RPMI7951 (cell line): ENCODE results near the gene KLHL3. TPM values are rescaled to one million over a fixed set of nuclear protein-coding genes. Genes with fewer than 3 reads are reported as not detected.
A peak's percentile ranks its signal among the peaks of the same experiment; 100 is the strongest.
"Not testable (repeated sequence)": the region's sequence is repeated elsewhere in the genome, so short reads cannot be mapped to it uniquely, and the experiment has no call there.

ENCODE experiments used
- DNase-seq: peaks from one replicate; pipeline ENCODE4 v3.0.0-alpha.2; 2012; ENCODE audit warnings: low read depth
- total RNA-seq: library from RNA; depleted of rRNA; stranded (reverse); fragments of >200 nt; shearing (Covaris generic); gene quantifications from 2 replicates; pipeline ENCODE4 v1.2.3, GENCODE V29; 2014

The KLHL3 gene
- total RNA-seq, 1 experiment from 2014 or later: 0.72 TPM

DNA sequence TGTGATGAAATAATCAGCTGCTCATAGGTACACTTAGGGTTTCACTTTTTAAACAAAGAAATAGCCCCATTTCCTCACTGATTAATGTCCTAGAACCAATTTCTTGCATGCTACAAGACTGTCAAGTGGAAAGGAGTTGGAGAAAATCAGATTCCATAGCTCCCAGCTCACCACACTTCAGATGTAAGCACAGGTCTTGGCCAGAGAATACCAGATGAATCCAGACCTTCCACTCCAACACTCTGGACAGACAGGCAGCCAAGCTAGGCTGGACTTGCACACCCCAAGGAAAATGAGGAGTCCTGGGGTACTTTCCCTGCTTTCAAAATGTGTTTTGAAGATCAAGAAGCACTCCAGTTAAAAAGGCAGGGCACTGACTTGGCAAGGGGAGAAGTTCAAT lies 68.5 kb downstream of the KLHL3 start:
- no peak for DNase-seq

DNA sequence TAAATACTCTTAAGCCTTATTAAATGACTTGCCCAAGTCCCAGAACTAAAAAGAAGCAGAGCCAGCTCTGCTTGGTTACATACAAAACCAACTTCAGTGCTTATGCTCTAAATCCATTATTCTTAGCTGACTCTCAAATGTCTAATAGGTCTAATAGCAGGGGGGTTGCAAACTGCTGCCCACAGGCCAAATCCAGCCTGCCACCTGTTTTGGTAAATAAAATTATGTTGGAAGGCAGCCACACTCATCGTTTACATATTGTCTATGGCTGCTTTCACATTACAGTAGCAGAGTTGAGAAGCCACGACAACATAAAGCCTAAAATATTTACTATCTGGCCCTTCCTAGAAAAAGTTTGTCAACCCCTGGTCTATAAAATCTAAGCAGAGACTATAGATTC lies 69.0 kb downstream of the KLHL3 start:
- no peak for DNase-seq

DNA sequence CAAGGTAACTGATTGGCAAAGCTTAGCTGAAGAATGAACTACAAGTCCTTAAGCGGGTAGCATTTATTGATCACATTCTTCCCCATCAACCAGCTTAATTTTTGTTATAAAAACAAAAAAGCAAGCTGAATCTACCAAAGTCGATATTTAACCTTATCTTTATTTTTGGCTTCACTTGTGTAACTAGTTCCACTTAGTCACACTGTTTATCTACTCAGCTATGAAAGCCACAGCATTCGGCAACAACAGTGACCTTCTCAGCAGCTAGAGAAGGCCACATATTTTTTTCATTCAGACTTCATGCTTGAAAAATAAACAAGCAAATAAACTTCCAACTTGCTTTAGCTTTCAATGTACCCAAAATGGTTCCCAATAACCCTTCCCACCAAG lies 69.4 kb downstream of the KLHL3 start:
- DNase-seq: no peak

DNA sequence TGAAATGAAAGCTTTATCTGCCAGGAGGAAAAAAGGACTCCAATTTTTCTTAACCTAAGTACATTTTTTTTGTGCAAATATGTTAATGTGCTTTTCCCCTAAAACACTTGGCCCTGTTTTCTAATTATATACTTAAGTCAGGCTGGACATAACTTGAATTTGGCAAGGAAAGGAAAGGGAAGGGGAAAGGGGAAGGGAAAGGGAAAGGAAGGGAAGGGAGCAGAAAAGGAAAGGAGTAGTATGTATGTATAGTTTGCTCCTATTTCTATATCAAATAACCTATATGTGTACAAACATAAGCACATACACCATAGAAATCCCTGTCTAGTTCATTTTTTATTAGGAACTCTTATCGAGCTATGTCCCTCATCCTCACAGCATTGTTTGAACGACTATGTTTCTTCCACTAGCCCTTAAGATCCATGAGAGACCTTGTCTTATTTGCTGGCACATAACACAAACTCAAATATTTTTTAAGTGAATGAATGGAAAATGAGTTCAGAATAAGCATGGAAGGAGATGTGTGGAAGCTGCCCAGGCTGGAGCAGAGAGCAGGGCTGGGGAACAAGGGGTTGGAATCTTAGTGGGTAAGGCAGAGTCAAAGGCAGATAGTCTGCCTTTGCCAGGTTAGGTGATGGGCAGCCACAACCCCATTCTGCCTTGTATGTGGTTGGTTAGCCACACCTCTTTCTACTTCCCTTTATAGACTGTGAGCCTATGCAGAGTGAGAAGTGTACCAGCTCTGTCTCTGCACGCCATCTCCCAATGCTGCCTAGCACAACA lies 70.0 kb downstream of the KLHL3 start:
- DNase-seq: no peak

DNA sequence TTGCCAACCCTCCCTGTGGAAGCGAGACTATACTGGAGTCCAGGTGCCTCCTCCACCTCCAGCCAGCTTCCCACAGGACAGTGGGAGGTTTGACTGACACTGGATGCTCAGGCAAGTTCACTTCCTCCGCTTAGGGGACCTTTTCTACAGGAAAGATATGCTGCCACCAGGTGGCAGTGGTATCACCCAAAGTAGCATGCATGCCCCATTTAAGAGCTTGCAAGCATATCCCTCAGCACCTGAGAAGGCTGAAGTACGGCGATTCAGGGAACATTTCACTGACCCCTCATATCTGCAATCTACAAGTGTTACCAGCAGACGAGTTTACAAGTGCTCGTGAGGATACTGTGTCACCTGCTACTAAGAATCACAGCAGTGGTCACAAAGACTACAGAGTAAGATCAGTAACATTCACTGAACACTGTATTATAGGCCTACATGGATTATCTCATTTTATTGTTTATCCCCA lies 75.5 kb downstream of the KLHL3 start:
- DNase-seq: peak; percentile 53

DNA sequence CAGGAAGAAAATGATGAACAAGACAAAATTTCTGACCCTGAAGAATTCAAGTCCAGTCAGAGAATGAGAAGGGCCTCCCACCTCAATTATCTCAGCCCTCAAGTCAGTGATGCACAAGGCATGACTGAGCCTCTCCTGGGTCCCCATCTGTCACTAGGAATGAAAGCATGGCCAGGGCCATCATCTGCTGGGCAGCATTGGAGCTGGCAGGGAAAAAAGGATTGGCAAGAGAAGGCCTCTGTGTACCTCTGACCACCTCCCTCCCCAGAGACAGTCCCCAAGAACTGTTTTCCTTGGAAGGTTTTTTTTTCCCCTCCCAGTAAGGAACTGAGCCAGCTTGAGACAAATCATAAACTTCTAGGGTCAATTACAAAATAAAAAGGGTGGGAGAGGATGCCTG lies 76.7 kb downstream of the KLHL3 start:
- no peak for DNase-seq

DNA sequence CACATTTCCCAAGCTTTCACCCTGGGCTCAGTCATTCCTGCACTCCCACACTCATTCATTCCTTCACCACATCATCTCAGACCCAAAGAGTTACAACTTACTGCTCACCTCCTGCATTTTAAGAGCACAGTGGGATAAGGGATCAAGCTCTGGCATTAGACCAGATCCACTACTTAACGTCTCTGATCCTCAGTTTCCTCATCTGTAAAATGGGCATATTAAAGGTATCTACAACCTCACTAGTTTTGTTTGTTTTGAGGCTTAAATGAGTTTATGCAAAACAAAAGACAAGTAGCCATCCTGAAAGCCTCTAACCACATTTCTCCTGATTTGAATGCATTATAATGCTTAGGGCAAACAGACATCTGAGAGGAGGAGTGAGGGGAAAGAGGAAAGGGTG lies 77.6 kb downstream of the KLHL3 start:
- no peak for DNase-seq

DNA sequence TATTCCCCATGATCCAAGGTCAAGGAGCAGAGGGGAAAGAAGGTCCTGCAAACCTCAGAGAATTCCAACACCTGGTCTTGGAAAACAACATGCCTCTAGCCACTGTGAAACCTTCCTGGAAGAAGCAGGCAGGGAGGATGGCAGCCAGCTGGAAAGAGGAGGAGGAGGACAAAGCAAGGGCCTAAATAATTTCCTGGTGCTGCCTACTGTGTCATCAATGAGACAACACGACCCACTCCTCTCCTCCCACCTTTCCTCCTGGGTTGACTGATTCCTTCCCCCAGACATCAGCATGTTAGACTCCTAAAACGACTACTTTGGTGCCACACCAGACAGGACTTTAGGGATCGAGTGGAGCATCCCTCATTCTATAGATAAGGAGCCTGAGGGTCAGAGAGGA lies 78.8 kb downstream of the KLHL3 start:
- DNase-seq: no peak

DNA sequence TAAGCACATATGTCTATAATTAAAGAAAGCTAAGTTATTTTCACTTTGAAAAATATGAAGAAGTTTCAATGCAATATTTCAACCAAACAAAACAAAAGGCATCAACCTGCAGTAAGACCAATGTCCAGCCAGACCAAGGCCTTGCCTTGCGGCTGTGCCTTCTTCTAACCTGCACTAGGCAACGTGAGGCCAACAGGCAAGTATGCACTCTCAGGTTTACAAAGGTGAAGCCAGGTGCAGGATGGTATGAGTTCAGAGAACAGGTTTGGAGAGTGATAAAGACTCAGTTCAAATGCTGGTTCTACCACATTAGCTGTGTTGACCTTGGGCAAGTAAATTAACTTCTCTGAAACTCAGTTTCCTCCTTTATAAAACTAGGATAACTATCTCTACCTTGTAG lies 79.3 kb downstream of the KLHL3 start:
- DNase-seq: no peak

DNA sequence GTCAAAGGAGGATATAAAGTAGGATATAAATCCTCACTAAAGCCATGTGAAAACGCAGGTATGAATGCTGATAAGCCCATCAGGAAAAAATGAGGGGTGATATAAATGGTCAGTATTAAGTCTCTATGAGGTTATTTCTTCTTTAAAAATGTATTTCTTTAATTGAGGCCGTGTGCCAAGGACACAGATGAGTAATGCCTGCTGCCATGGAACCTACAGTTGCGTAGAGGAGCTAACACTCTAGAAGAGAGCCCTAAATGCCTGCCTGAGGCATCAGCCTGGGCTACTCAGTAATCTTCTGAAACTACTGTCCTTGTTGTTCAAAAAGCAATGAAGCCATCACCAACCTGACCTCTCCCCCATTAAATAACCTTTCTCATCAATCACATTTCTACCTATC lies 84.9 kb downstream of the KLHL3 start:
- no peak for DNase-seq

DNA sequence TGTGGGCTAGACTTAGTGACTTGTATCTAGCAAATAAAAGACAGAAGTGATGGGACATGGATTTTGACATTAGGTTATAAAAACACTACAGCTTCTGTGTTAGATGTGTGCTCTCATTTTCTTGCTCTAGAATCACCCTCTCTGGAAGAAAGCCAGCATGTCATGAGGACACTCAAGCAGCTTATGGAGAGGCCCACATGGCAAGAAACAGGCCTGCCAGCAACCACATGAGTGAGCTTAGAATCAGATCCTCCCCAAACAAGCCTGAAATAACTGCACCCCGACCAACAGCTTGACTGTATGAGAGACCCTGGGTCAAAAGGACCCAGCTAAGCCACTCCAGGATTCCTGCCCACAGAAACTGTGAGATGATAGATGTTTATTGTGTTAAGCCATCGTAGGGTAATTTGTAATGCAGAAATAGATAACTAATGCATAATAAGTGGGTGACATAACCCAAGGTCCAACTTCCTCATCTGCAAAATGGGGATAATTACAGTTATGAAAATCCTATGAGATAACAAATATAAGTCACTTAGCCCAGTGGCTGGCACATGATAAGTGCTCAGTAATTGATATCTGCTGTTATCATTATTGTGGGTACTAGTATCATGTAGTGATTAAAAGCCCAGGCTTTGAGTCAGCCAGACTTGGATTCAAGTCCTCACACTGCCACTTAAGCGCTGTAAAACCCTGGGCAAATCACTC lies 86.5 kb downstream of the KLHL3 start:
- peak; percentile 32 for DNase-seq

DNA sequence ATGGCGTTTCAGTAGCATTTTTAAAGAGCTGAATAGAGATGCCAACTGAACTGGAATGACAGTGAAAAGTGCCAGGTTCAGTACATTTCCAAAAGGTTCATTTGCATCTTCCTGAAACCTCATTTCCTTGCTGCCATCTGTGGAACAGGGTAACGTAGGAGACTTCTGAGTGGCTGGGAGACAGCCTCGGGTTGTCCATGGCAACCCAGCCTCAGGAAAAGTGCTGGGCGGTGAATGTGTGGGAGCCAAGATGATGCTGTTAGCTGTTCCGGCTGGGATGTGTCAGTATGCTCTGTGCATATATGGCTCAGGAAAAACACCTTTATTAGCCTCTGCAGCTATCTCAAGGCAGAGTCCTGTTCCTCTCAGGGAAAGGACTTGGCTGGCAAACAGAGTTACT lies 87.5 kb downstream of the KLHL3 start:
- DNase-seq: no peak

DNA sequence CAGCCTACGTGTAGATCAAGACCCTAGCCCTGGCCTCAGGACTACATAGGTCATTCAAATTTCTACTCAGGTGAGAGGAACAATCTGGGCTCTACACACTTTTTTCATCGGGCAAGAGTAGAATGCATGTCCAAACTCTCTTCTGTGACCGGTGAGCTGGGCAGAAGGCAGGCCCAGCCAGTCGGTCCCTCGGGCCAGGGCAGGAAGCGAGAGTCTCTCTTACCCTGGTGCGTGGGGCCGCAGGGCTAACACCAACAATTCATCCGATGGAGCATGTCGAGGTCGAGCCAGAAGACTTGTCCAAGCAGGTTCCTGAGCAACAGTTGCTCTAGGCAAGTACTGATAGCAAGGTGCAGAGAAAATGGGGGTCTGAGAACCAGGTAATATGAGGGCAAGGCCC lies 88.5 kb downstream of the KLHL3 start:
- DNase-seq: no peak

DNA sequence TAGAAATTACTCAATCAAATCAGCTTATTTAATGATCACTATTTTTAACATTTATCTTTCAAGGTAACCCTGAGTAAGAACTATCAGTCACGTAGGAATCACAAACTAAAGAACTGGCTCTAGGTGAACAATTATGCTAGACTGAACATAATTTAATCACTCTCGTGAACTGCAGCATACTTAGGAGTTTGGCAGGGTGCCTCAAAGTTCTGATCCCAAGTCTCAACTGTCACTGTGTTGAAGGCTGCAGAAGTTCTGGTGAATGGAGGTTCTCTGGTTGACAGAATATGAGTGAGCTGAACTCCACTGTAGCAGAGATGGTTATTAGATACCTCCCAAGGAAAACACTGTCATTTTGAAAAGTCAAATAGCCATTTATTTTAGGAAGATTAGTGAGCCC lies 89.1 kb downstream of the KLHL3 start:
- DNase-seq: no peak

DNA sequence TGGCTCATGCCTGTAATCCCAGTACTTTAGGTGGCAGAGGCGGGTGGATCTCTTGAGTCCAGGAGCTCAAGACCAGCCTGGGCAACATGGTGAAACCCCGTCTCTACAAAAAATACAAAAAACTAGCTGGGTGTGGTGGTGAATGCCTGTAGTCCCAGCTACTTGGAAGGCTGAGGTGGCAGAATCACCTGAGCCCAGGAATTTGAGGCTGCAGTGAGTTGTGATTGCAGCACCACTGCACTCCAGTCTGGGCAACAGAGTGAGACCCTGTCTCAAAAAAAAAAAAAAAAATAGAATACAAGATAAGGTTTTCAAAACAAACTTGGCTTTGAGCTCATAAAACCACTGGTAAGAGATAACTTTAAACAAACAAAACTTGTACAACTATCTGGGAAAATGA lies 92.8 kb downstream of the KLHL3 start:
- not testable (repeated sequence) for DNase-seq

DNA sequence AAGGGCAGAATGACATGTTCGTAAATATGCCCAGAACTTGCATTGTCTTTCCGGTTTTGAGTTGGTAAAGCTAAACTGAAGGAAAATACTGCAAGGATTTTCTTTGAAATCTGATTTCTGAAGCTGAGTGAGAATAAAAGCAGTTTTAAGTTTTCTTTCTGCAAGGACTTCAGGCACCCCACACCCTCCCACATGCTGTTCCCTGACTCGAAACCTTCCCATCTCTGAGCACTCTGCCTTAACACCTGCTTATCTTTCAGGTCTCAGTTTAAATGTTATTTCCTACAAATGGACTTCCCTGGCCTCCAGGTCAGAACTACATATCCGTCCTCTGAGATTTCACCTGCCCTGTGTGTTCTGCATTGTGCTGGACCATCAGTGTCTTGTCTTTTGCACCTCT lies 93.8 kb downstream of the KLHL3 start:
- no peak for DNase-seq

DNA sequence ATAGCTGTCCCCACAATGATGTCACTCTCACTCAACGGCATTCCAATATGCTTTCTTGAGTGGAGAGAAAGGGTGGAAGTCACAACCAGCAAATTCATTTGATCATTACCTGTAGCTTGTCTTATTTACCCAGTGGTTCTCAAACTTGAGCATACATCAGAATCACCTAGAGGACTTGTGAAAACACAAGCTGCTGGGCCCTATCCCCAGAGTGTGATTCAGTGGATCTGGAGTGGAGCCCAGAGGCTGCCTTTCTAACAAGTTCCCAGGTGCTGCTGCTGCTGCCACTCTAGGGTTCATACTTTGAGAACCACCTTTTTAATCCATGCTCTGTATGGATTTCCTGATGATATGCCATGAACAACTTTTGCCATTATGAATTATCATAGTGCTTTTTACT lies 94.7 kb downstream of the KLHL3 start:
- DNase-seq: no peak

DNA sequence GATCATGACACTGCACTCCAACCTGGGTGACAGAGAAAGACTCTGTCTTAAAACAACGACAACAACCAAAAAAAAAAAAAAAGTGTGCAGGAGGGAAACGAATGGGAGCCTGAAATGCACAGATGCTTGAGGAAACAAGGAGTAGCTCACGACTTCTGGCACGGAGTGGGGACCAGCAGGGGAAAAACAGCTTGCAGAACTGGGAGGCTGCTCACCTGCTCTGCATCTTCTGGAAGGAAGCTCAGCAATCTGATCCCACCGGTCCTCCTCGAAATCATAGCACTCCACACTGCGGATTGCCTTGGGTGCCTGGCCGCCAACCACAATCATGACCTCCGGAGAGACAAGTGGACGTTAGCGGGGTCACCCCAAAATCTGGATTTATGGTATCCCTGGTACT lies 96.2 kb downstream of the KLHL3 start:
- no peak for DNase-seq

DNA sequence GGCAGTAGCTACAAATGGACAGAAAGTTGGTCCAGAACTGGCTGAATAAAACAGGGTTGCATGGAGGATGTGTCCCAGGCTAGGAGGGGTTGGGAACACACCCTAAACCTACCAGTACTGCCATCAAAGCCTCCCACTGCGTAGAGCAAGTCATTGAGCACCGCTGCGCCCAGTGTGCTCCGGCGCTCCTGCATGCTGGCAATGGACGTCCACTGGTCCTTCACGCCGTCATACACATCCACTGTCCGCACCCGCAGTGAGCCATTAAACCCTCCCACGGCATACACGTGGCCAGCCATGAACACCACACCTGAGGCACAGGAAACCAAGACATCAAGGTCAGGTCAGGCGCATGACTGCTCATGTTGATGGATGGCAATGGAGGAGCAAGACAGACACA lies 97.0 kb downstream of the KLHL3 start:
- DNase-seq: no peak

DNA sequence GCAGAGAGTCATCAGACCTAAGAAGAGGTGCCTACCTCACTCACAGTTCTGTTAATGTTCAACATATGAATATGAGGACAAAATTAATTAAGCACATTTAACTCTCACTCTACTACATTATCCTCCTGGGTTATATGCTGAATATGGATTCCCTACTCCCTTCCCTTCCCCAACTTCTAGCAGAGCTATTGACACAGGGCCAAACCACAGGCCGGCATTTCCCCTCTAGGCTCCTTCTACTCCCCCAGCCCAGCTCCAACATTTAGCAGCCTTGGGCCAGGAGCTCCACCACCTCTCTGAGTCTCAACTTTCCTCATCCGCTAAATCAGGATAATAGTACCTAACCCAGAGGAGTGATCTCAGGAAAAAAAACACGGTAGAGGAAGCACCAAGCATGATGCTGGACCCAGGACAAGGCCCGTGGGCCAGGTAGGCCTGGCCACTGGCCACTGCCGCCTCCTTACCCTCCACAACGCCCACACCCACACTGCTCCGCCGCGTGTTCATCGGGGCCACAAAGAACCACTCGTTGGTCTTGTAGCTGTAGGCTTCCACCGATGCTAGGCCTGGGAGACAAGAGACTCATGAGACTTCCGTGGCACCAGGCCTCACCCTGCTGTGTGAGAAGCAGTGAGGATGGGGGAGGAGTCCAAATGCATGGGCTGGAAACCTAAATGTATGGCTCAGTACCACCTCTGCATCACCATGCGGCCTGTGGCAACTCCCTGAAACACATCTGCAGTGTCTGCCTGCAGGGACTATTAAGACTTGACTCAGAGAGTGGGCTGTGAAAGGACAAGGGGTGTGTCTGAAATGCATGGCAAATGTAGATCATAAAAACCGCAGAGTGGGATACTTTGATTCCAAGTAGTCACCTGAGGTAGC lies 98.8 kb downstream of the KLHL3 start:
- DNase-seq: no peak

DNA sequence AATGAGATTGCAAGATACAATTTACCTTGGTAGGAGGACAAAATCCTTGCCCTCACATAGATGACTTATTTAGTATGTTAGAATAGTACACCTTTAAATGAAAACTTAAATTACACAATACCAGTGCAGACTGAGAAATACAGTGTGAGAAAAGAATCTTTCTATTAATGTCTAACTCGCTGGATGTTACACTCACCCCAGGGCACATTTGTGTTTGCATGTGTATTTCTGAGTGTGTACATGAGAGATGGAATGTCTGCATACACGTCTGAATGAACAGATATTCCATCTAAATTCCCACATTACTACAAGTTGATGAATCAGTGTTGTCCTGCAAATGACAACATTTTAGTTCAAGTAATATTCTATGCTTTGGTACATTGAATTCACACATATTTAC lies 99.8 kb downstream of the KLHL3 start:
- DNase-seq: no peak

DNA sequence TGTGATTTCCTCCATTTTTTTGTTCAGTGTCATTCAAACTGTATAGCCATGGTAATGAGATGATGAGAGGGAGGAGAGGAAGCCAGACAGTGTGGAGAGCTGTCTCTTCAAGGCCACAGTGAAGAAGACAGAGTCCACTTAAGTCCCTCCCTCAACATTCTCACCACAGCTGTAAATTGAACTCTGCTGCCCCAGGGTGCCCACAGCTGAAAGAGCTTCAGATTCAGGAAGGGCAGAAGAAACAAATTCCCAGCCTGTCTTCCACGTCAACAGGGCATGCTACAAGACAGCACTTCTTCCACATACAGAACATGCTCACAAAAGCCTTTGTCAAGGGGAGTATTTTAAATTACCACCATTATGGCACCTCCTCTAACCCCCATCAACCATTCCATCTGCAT lies 100.4 kb downstream of the KLHL3 start:
- peak; percentile 15 for DNase-seq

DNA sequence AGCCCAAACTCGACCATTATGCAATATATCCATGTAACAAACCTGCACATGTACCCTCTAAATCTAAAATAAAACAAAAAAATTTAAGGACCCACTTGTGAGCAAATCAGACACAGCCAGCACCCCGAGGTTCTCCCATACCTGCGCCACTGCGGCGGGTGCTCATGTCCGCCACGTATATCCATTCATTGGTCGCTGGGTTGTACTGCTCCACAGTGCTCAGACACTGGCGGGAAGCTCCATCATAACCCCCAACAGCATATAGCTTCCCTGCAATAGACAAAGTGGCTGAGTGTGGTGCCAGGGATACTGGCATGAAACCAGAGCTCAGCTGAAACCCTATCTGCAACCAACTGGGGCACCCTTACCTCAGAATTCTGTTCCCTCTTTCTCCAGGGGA lies 102.0 kb downstream of the KLHL3 start:
- no peak for DNase-seq
